ENCODE measurements around the gene NCL. TPM values are rescaled to one million over a fixed set of nuclear protein-coding genes. Genes with fewer than 3 reads are reported as not detected.

Gene NCL
- total and polyA plus RNA-seq, 2 of the 4 experiments (the other 2 are of a cell fraction) = 267 to 289 TPM

GRCh38 chr2:231425291-231425810, 38.9 kb downstream of the NCL start:
- no peak overlapping the region for H3K14ac ChIP-seq (replicated peaks; ENCODE audit: low read depth, low read length)
- DNase-seq (no peak), ATAC-seq (ENCODE audit: low read depth) (no peak)
- no TSS peak for BruUV-seq (replicated peaks)
- dilution Hi-C loops (cut with HindIII; ENCODE audit: low sequenced_read_pairs, unreplicated experiment) = no loop called here
- no peak overlapping the region for H2AK9ac ChIP-seq (replicated peaks; ENCODE audit: low read depth, low read length, poor library complexity)
- CTCF ChIA-PET = no interaction called here
- no peak overlapping the region for H2BK5ac ChIP-seq (ENCODE audit: low read depth, low read length, poor library complexity, severe bottlenecking)
- H2AFZ ChIP-seq (replicated peaks; ENCODE audit: low read length, poor library complexity) = peak overlapping the region; percentile 43
- H3K79me1 ChIP-seq (ENCODE audit: low read depth in 1 of 2, low read length in 2 of 2) = no peaks in the 10 kb centered on the region
- H2BK20ac ChIP-seq (ENCODE audit: low read depth, low read length) = no peak overlapping the region
- WGBS, 2 experiments (ENCODE audit: extremely low coverage in 2 of 2, insufficient read length in 1 of 2) = no CpG with 5 or more reads among the region's 8 CpGs
- no peaks in the 10 kb centered on the region for H3K4me1 ChIP-seq (ENCODE audit: control insufficient read depth, insufficient read depth, low read length)
- H3K4ac ChIP-seq (ENCODE audit: low read depth, low read length) = no peak overlapping the region
- H3K4me3 ChIP-seq (ENCODE audit: insufficient read depth, low read depth, low read length) = no peak overlapping the region
- H3K9me3 ChIP-seq (ENCODE audit: control insufficient read depth, insufficient read depth, low read length) = no peaks in the 10 kb centered on the region
- intact Hi-C loops (cut with micrococcal nuclease) = no loop called here
- no peak overlapping the region for H2AK5ac ChIP-seq (ENCODE audit: low read depth, low read length)
- peaks cover 7% of the 10 kb centered on the region for H3K27me3 ChIP-seq (ENCODE audit: control insufficient read depth, insufficient read depth, low read length)
- in situ Hi-C loops (cut with MboI; ENCODE audit: low sequenced_read_pairs) = no loop called here
- no peak for TF ChIP-seq NFE2L2 (IDR thresholded peaks at IDR 0.05; ENCODE audit: low read depth, low read length)
- no peak for TF ChIP-seq CTCF (conservative IDR thresholded peaks at IDR 0.05; ENCODE audit: low read depth, low read length)
- TF ChIP-seq MAZ (IDR thresholded peaks at IDR 0.05; ENCODE audit: borderline replicate concordance, low read depth, low read length) = no peak
- no peak for TF ChIP-seq USF2 (IDR thresholded peaks at IDR 0.05; ENCODE audit: low read depth, low read length)
- TF ChIP-seq BHLHE40 (IDR thresholded peaks at IDR 0.05; ENCODE audit: low read depth, low read length) = no peak
- TF ChIP-seq RFX5 (IDR thresholded peaks at IDR 0.05; ENCODE audit: low read depth, low read length) = no peak
- no peak for TF ChIP-seq RAD21 (IDR thresholded peaks at IDR 0.05; ENCODE audit: low read length)
- TF ChIP-seq SMC3 (IDR thresholded peaks at IDR 0.05; ENCODE audit: low read depth, low read length) = no peak
- no peak for TF ChIP-seq RCOR1 (IDR thresholded peaks at IDR 0.05; ENCODE audit: insufficient replicate concordance, low read length)
- H3K27ac ChIP-seq (ENCODE audit: insufficient read depth, low read length) = no peak overlapping the region
- no peak overlapping the region for H3K18ac ChIP-seq (ENCODE audit: low read depth, low read length)
- no peak overlapping the region for H3K56ac ChIP-seq (ENCODE audit: extremely low read depth, insufficient read depth, low read length)
- H4K5ac ChIP-seq (ENCODE audit: low read depth, low read length) = no peak overlapping the region
- no peak overlapping the region for H2BK15ac ChIP-seq (ENCODE audit: low read depth, low read length)
- H3K36me3 ChIP-seq (ENCODE audit: control insufficient read depth, insufficient read depth, low read length) = no peaks in the 10 kb centered on the region
- H4K20me1 ChIP-seq (ENCODE audit: insufficient read depth, low read length) = no peaks in the 10 kb centered on the region
- POLR2A ChIA-PET (ENCODE audit: unreplicated experiment) = no interaction called here
- no peak overlapping the region for H3K9ac ChIP-seq (ENCODE audit: low read depth, low read length)
- no peak overlapping the region for H3K4me2 ChIP-seq (ENCODE audit: low read depth, low read length)
- no peak overlapping the region for H3K23ac ChIP-seq (ENCODE audit: low read depth, low read length)
- no peak overlapping the region for H4K91ac ChIP-seq (ENCODE audit: insufficient read depth, low read depth, low read length)
- no peak overlapping the region for H4K8ac ChIP-seq (ENCODE audit: low read depth in 2 of 2, low read length in 2 of 2)
- no peak overlapping the region for H2BK120ac ChIP-seq (ENCODE audit: low read depth, low read length)
- no peaks in the 10 kb centered on the region; the same call in 1 of the 2 replicates for H3K9me1 ChIP-seq (ENCODE audit: insufficient read depth, low read length)
